ENCODE measurements around the gene RRAS2.

GRCh38 chr11:14262271-14262846 is 96.6 kb downstream of the RRAS2 start:
- TF ChIP-seq SMAD3 (CRISPR knock-in tag; conservative IDR thresholded peaks at IDR 0.05) (no peak), EP300 (IDR thresholded peaks at IDR 0.05; ENCODE audit: low read length) (no peak), ZNF589 (CRISPR knock-in tag; IDR thresholded peaks at IDR 0.05; ENCODE audit: low read depth) (no peak), HMGXB4 (CRISPR knock-in tag; IDR thresholded peaks at IDR 0.05) (no peak), CHD2 (IDR thresholded peaks at IDR 0.05; ENCODE audit: low read depth, low read length) (no peak), POLR2AphosphoS2 (IDR thresholded peaks at IDR 0.05; ENCODE audit: low read length) (no peak), POLR2AphosphoS5 (IDR thresholded peaks at IDR 0.05; ENCODE audit: control insufficient read depth, insufficient read depth, low read depth, low read length) (no peak), HNRNPH1 (optimal IDR thresholded peaks at IDR 0.05; ENCODE audit: low read depth, low read length) (no peak), SIN3A (IDR thresholded peaks at IDR 0.05; ENCODE audit: borderline replicate concordance in 2 of 2, control insufficient read depth in 1 of 2, low read depth in 2 of 2, low read length in 2 of 2) (no peak), TCFL5 (CRISPR knock-in tag; conservative IDR thresholded peaks at IDR 0.05) (no peak)
